Measurements from ENCODE around the gene LASP1. TPM values are rescaled to one million over a fixed set of nuclear protein-coding genes. Genes with fewer than 3 reads are reported as not detected.
"Not testable (repeated sequence)": the region's sequence is repeated elsewhere in the genome, so short reads cannot be mapped to it uniquely, and the experiment has no call there.

The LASP1 gene
- polyA plus RNA-seq, 1 donor, result 135 TPM

- DNase-seq, result no peak
Measured at GRCh38 chr17:38906460-38907228, 36.8 kb downstream of the LASP1 start.

- DNase-seq, result no peak
Measured at GRCh38 chr17:38907930-38908675, 38.2 kb downstream of the LASP1 start.

GRCh38 chr17:38908676-38909181, 38.9 kb downstream of the LASP1 start:
- no peak for DNase-seq

- no peak for DNase-seq
Measured at GRCh38 chr17:38910325-38910724, 40.5 kb downstream of the LASP1 start.

DNA sequence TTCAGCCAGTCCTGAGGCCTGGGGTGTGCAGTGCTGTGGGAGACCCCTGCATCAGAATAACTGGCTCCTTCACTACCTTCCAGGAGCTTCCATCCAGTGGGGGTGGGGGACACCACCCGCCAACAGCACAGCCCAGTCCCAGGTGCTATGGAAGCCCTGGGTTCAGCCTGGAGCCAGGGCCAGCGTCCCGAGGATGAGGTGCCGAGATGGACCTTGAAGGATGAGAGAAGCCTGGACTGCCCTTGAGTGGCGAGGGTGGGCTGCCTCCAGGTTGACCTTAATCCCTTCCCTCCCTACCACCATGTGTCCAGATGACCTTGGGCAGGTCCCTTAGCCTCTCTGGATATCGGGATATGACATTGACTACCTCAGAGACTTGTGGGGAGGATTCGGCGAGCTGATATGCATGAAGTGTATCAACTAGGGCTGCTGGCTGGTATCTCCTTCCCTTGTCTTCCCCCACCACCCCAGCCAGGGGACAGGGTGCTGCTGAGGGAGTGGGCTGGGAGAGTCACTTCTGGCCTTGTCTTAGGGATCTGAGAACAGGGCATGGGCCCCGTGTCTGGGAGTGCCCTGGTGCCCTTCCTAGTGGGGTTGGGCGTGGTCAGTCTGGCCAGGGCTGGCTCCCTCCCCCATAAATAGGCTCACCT, 41.3 kb downstream of the LASP1 start:
- no peak for DNase-seq

DNA sequence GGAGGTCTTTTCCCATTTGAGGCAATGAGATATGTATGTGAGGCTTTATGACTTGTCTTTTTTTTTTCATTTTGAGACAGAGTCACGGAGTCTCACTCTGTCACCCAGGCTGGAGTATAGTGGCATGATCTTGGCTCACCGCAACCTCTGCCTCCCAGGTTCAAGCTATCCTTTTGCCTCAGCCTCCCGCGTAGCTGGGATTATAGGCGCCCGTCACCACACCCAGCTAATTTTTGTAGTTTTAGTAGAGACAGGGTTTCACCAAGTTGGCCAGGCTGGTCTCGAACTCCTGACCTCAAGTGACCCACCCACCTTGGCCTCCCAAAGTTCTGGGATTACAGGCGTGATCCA, 41.8 kb downstream of the LASP1 start:
- not testable (repeated sequence) for DNase-seq

DNA sequence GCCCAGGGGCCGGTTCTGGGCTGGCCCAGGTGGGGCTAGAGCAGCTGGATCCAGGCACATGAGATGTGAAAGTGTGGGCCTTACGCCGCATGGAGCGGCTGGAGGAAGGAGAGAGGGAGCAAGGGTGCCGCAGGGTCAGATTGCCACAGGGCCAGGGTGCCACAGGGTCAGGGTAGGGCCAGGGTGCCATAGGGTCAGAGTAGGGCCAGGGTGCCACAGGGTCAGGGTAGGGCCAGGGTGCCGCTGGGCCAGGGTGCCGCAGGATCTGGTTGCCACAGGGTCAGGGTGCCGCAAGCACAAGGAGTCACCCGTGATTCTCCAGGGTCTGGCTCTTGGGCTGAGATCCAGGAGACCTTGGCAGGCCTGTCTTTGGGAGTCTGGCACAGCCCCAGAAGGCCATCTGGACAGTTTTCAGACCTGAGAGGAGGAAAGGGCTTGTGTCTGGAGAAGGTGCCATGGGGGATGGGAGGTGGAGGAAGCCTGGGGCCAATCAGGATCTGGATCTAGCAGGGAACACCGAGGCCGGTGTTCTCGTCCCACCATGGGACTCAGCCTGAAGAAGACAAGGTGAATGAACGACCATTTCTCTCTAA, 42.5 kb downstream of the LASP1 start:
- no peak for DNase-seq

DNA sequence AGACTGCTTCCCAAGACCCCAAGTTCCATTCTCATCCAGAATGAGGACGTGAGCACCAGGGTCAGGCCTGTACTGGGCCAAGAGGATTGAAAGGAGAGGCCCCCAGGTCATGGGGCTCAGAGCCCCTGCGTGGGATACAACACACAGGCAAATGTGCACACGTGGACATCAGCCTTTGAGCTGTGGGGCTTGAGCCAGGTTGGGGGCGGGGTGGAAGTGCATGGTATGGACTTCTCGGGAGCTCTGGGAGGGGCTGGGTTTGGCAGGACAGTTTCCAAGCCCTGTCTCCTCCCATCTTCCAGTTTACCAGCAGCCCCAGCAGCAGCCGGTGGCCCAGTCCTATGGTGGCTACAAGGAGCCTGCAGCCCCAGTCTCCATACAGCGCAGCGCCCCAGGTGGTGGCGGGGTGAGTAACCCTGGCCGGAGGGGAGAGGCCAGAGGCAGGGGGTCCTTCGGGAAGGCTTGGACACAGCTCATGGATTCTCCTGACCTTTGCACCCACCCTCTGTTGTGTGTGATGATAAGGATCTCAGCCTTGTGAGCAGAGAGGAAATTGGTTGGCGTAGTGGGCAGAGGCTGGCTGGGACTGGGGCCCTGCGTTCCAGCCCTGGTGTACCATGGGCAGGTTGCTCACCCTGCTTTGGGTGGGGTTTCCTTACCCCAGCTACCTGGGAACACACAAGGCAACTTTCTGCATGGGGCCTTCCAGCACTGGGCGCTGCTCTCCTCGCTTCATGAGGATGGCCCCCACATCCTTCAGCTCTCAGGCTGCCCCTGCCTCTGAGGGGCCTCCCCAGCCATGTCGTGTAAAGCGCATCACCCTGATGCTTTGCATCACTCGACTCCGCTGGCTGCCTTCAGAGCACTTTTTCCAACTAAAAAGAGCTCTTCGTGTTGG, 45.1 kb downstream of the LASP1 start:
- DNase-seq, result no peak

- DNase-seq, result no peak
Measured at GRCh38 chr17:38915639-38915995, 45.8 kb downstream of the LASP1 start.

GRCh38 chr17:38916771-38917170, 46.9 kb downstream of the LASP1 start:
- no peak for DNase-seq

GRCh38 chr17:38917259-38917658, 47.4 kb downstream of the LASP1 start:
- DNase-seq, result no peak

DNA sequence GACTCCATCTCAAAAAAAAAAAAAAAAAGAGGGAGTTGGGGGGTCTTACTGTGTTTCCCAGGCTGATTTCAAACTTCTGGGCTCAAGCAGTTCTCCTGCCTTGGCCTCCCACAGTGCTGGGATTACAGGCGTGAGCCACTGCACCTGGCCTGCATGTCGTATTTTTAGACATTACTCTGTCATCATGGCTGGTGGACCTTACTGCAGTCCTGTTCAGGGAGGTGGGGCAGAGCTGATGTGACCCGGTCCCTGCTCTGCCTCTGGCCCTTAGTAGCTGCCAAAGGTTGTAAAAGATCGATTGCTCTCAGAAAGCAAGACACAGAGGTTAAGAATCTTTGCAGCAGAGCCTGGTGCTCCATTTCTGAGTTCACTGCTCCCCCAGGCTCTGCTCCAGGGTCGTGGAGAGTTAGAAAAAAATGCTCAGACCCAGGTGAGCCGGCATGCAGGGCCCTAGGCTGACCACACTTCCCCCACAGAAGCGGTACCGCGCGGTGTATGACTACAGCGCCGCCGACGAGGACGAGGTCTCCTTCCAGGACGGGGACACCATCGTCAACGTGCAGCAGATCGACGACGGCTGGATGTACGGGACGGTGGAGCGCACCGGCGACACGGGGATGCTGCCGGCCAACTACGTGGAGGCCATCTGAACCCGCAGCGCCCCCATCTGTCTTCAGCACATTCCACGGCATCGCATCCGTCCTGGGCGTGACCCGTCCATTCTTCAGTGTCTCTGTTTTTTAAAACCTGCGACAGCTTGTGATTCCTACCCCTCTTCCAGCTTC, 48.5 kb downstream of the LASP1 start:
- no peak for DNase-seq

- no peak for DNase-seq
Measured at GRCh38 chr17:38918916-38919315, 49.1 kb downstream of the LASP1 start.

DNA sequence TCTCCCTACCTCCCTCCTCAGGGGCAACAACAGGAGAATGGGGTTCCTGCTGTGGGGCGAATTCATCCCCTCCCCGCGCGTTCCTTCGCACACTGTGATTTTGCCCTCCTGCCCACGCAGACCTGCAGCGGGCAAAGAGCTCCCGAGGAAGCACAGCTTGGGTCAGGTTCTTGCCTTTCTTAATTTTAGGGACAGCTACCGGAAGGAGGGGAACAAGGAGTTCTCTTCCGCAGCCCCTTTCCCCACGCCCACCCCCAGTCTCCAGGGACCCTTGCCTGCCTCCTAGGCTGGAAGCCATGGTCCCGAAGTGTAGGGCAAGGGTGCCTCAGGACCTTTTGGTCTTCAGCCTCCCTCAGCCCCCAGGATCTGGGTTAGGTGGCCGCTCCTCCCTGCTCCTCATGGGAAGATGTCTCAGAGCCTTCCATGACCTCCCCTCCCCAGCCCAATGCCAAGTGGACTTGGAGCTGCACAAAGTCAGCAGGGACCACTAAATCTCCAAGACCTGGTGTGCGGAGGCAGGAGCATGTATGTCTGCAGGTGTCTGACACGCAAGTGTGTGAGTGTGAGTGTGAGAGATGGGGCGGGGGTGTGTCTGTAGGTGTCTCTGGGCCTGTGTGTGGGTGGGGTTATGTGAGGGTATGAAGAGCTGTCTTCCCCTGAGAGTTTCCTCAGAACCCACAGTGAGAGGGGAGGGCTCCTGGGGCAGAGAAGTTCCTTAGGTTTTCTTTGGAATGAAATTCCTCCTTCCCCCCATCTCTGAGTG, 49.6 kb downstream of the LASP1 start:
- DNase-seq, result no peak

GRCh38 chr17:38920374-38921291, 50.8 kb downstream of the LASP1 start:
- DNase-seq, result no peak

GRCh38 chr17:38921756-38922411, 52.0 kb downstream of the LASP1 start:
- no peak for DNase-seq

GRCh38 chr17:38922538-38923297, 52.9 kb downstream of the LASP1 start:
- DNase-seq, result no peak
